Gastroesophageal sphincter (tissue), 4 donors: ENCODE measurements around the gene DNAJA3. TPM values are rescaled to one million over a fixed set of nuclear protein-coding genes. Genes with fewer than 3 reads are reported as not detected.

Experiments
- ATAC-seq: fragments of 150-250 bp; one replicate; pipeline ENCODE4 v1.9.1; 2016; ENCODE audit warnings: mild to moderate bottlenecking, moderate library complexity
- H3K27ac ChIP-seq, 4 donors: fragments of 200-600 bp; sonication (generic) in 3 of 4; 1 replicate in 3 of 4; 2 replicates in 1 of 4; pipeline ENCODE4 v1.5.1; 2016 to 2019
- H3K27me3 ChIP-seq: fragments of 200-600 bp; sonication (generic); one replicate; pipeline ENCODE4 v1.5.1; 2019
- H3K36me3 ChIP-seq, 2 donors: fragments of 200-600 bp; sonication (generic); one replicate each; pipeline ENCODE4 v1.5.1; 2019; ENCODE audit warnings: control low read depth in 1 of 2
- H3K4me1 ChIP-seq, 3 donors: fragments of 200-600 bp; sonication (generic); 1 replicate in 2 of 3; 2 replicates in 1 of 3; pipeline ENCODE4 v1.5.1; 2016 to 2019; ENCODE audit warnings: control low read depth in 2 of 3
- H3K4me3 ChIP-seq, 2 donors: fragments of 200-600 bp; sonication (generic); one replicate each; pipeline ENCODE4 v1.5.1; 2019; ENCODE audit warnings: mild to moderate bottlenecking in 1 of 2, moderate library complexity in 1 of 2
- H3K9me3 ChIP-seq, 3 donors: fragments of 200-600 bp; sonication (generic); one replicate each; pipeline ENCODE4 v1.5.1; 2017 to 2019; ENCODE audit warnings: control low read depth in 2 of 3
- CTCF ChIP-seq, 4 experiments: fragments of 200-600 bp in 2 of 4; fragments of 450-650 bp in 2 of 4; sonication (generic) in 1 of 4; IDR thresholded peaks; one replicate each; pipeline ENCODE4 v1.5.1; 2017 to 2019; ENCODE audit warnings: antibody characterized with exemption in 4 of 4, mild to moderate bottlenecking in 2 of 4, moderate library complexity in 2 of 4
- EP300 ChIP-seq: sonication (generic); formaldehyde crosslinking; IDR thresholded peaks from one replicate; pipeline ENCODE4 v1.6.1; 2017; ENCODE audit warnings: antibody characterized with exemption, mild to moderate bottlenecking
- POLR2A ChIP-seq, 2 donors: fragments of 450-650 bp; IDR thresholded peaks; one replicate each; pipeline ENCODE4 v1.6.1; 2017; ENCODE audit warnings: antibody characterized with exemption in 2 of 2, mild to moderate bottlenecking in 2 of 2, moderate library complexity in 1 of 2
- POLR2AphosphoS5 ChIP-seq: sonication (generic); formaldehyde crosslinking; IDR thresholded peaks from one replicate; pipeline ENCODE4 v1.6.1; 2017; ENCODE audit warnings: antibody characterized with exemption
- WGBS, 2 donors: methylation state at CpG; one replicate each; pipeline ENCODE4 v1.1.5; 2018; ENCODE audit warnings: low coverage in 1 of 2; 5-methylcytosine and 5-hydroxymethylcytosine counted together
- total RNA-seq, 4 donors: library from RNA; depleted of rRNA; stranded (reverse); fragments of >200 nt; gene quantifications; one replicate each; pipeline ENCODE4 v1.1.0, GENCODE V29; 2016

Gene DNAJA3
- total RNA-seq, 4 donors from 2014 or later, result 39.6 to 55.6 (median 43.9) TPM

DNA sequence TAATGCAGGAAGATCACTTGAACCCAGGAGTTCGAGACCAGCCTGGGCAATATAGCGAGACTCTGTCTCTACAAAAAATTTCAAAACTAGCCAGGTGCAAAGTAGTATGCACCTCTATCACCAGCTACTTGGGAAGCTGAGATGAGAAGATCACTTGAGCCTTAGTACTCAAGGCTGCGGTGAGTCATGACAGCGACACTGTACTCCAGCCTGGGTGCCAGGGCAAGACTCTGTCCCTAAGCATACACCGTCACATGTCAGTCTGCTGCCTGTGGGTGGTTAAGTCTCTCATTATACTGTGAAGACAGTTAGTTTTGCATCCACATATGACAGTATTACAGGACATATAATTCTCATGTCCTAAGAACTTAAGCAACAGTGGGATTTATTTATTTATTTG is 27.0 kb downstream of the DNAJA3 start:
- Histone ChIP-seq H3K36me3 (peaks cover 0 to 99% of the 10 kb centered on the region in 2 donors), H3K27ac (no peak overlapping the region), H3K4me1 (no peaks in the 10 kb centered on the region), H3K9me3 (no peaks in the 10 kb centered on the region), H3K4me3 (no peak overlapping the region), H3K27me3 (no peaks in the 10 kb centered on the region)
- TF ChIP-seq POLR2A (IDR thresholded peaks at IDR 0.05) (no peak), EP300 (no peak), CTCF (IDR thresholded peaks at IDR 0.05) (no peak), POLR2AphosphoS5 (no peak)
- no peak for ATAC-seq
- WGBS, 2 donors, result 90 to 100% methylated on average over 1 to 5 of the region's 5 CpGs

DNA sequence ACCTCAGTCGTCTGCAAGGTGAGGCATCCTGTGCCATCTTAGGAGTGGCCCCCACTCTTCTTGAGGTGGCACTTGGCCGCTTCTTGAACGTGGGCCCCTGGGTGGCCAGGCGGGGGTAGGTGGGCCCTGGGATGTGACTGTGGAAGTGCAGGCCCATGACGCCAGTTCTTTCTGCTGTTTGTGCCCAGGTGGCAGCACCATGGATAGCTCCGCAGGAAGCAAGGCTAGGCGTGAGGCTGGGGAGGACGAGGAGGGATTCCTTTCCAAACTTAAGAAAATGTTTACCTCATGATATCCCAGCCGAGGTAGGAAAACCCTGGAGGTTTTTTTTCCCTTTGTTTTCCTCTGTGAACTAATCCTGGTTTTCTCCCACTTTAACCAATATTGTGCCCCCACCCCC is 29.0 kb downstream of the DNAJA3 start:
- TF ChIP-seq CTCF (IDR thresholded peaks at IDR 0.05), result no peak
- no peak for TF ChIP-seq EP300
- TF ChIP-seq POLR2AphosphoS5, result no peak
- no peak for TF ChIP-seq POLR2A (IDR thresholded peaks at IDR 0.05)
- no peak overlapping the region for H3K4me3 ChIP-seq
- 64 to 93% methylated on average over 3 to 6 of the region's 9 CpGs for WGBS, 2 donors
- ATAC-seq, result no peak
- H3K36me3 ChIP-seq, result peaks cover 0 to 99% of the 10 kb centered on the region in 2 donors
- no peaks in the 10 kb centered on the region for H3K9me3 ChIP-seq
- no peak overlapping the region for H3K27ac ChIP-seq
- no peaks in the 10 kb centered on the region for H3K27me3 ChIP-seq
- H3K4me1 ChIP-seq, result no peaks in the 10 kb centered on the region

DNA sequence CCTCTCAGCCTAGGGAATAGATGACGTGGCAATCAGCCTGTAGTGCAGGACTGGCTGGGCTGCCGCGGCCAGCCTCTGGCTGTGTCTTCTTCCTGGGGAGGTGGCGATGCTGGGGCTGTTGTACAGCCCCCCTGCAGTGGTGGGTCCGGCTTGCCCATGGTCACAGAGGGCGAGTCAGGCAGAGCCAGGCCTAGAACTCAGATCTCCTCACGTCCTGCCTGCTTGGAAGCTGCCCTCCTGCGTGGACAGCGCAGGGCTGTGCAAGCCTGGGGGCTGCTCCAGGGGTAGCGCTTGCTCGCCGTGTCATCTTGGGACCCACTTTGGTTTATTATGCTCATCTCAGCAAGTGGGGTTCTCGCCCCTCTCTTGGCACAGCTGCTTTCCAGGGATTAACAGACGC is 29.4 kb downstream of the DNAJA3 start:
- TF ChIP-seq POLR2A (IDR thresholded peaks at IDR 0.05) (no peak), CTCF (IDR thresholded peaks at IDR 0.05) (no peak), POLR2AphosphoS5 (no peak), EP300 (no peak)
- WGBS, 2 donors, result no CpG with 5 or more reads among the region's 14 CpGs
- Histone ChIP-seq H3K4me1 (no peaks in the 10 kb centered on the region), H3K9me3 (no peaks in the 10 kb centered on the region), H3K4me3 (no peak overlapping the region), H3K27ac (no peak overlapping the region), H3K27me3 (no peaks in the 10 kb centered on the region), H3K36me3 (peaks cover 0 to 98% of the 10 kb centered on the region in 2 donors)
- no peak for ATAC-seq

DNA sequence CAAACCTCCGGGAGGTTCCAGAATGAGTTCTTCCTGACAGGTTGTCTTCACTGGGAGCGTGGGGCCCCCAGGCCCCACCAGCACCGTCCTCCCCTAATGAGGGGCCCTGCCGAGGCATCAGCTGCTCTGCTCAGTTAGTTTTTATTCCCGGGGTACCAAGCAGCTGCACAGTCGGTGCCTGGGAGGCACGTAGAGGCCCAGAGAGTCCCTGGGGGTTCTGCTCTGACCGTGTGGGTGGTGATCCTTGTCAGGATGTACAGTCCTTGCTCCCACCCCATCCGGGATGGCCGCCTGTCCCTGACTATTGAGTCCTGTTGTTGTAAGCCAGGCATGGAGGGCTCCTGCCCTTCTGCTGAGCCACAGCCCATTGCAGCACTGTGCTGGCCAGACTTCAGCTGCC is 30.3 kb downstream of the DNAJA3 start:
- H3K27me3 ChIP-seq, result no peaks in the 10 kb centered on the region
- no peak overlapping the region for H3K27ac ChIP-seq
- 82% methylated on average over 7 of the region's 10 CpGs for WGBS, 2 donors
- H3K36me3 ChIP-seq, result peaks cover 0 to 98% of the 10 kb centered on the region in 2 donors
- no peak overlapping the region for H3K4me3 ChIP-seq
- H3K9me3 ChIP-seq, result no peaks in the 10 kb centered on the region
- TF ChIP-seq POLR2A (IDR thresholded peaks at IDR 0.05) (no peak), CTCF (IDR thresholded peaks at IDR 0.05) (no peak), POLR2AphosphoS5 (no peak), EP300 (no peak)
- H3K4me1 ChIP-seq, result no peaks in the 10 kb centered on the region
- no peak for ATAC-seq

DNA sequence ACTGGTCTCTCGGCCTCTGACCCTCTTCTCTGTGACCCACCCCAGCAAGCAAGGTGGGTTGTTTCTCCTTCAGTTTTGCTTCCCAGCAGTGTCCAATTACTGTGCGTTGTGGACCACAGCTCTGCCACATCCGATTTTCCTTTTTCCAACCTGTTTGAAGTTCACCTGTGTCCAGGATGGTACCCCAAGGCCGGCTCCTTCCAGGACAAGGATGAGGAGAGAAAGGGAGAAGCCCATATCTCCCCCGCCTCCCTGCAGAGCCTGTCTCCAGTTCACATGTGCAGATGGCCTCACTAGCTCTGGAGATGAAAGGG is 35.2 kb downstream of the DNAJA3 start:
- H3K27ac ChIP-seq, result no peak overlapping the region
- H3K36me3 ChIP-seq, result peaks cover 0 to 99% of the 10 kb centered on the region in 2 donors
- no peaks in the 10 kb centered on the region for H3K4me1 ChIP-seq
- no peak for ATAC-seq
- WGBS, 2 donors, result 78 to 80% methylated on average over 1 to 3 of the region's 5 CpGs
- TF ChIP-seq POLR2AphosphoS5, result no peak
- no peak for TF ChIP-seq EP300
- TF ChIP-seq POLR2A (IDR thresholded peaks at IDR 0.05), result no peak
- no peak for TF ChIP-seq CTCF (IDR thresholded peaks at IDR 0.05)
- H3K27me3 ChIP-seq, result no peaks in the 10 kb centered on the region
- H3K4me3 ChIP-seq, result no peak overlapping the region
- H3K9me3 ChIP-seq, result no peaks in the 10 kb centered on the region
